ENCODE data around the gene RNF182.

DNA sequence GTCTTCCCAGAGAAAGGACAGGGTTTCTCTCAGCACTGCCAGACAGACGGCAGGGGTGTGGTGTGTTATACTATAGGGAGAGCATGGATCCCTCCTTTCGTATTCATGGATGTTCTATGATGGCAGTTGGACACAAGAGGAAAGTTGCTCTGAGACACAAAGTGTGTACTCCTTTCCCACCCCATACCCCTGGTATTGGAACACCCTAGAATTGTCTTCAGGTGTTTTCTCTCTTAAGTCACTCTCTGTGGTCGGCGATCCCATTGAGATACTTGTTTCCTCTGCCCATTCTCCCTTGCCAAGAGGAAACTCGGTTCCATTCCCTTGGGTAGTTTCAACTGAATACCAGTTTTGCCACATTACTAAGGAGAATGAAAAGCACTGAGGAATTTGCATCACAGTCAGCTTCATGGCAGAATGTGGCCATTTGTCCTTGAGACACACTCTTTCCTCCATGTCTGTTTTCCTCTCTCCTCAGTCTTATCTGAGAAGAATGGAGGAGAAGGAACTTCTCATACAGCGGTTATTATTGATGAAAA is 53.4 kb downstream of the RNF182 start:
- TF ChIP-seq POLR2AphosphoS5 (IDR thresholded peaks at IDR 0.05; ENCODE audit: borderline replicate concordance, low read depth, low read length) = no peak
- no peak for TF ChIP-seq EZH2 (IDR thresholded peaks at IDR 0.05)
